ENCODE measurements around the gene GPALPP1.

The GPALPP1 gene

GRCh38 chr13:45003417-45003816 lies 14.1 kb downstream of the GPALPP1 start:
- DNase-seq (ENCODE audit: low spot score): no peak
- H3K27ac ChIP-seq: no peak overlapping the region
- no peak for TF ChIP-seq CTCF (conservative IDR thresholded peaks at IDR 0.05; ENCODE audit: low read depth)
- ChIA-PET POLR2A (ENCODE audit: low non-redundant PET) (no interaction called here), CTCF (no interaction called here)

GRCh38 chr13:45004096-45004495 lies 14.8 kb downstream of the GPALPP1 start:
- DNase-seq (ENCODE audit: low spot score): no peak
- ChIA-PET CTCF (interaction anchor here (0.7 to 1.3 kb wide), 2 partner anchors 18 to 410 kb away, joined by 3 to 5 read pairs; no protein-coding TSS in a partner anchor), POLR2A (ENCODE audit: low non-redundant PET) (no interaction called here)
- no peak for TF ChIP-seq CTCF (conservative IDR thresholded peaks at IDR 0.05; ENCODE audit: low read depth)
- no peak overlapping the region for H3K27ac ChIP-seq

GRCh38 chr13:45007225-45007624 lies 17.9 kb downstream of the GPALPP1 start:
- ChIA-PET CTCF (interaction anchor here (0.6 kb wide), 3 partner anchors 18 to 500 kb away, joined by 3 to 4 read pairs (median 3); no protein-coding TSS in a partner anchor), POLR2A (ENCODE audit: low non-redundant PET) (no interaction called here)
- no peak for DNase-seq (ENCODE audit: low spot score)
- no peak for TF ChIP-seq CTCF (conservative IDR thresholded peaks at IDR 0.05; ENCODE audit: low read depth)
- H3K27ac ChIP-seq: no peak overlapping the region

- ChIA-PET CTCF (no interaction called here), POLR2A (ENCODE audit: low non-redundant PET) (no interaction called here)
- TF ChIP-seq CTCF (conservative IDR thresholded peaks at IDR 0.05; ENCODE audit: low read depth): no peak
Measured at GRCh38 chr13:45007823-45008222, 18.5 kb downstream of the GPALPP1 start.

GRCh38 chr13:45011198-45011597 lies 21.9 kb downstream of the GPALPP1 start:
- ChIA-PET CTCF (interaction anchor here (0.7 kb wide), 1 partner anchor 12 kb away, joined by 3 read pairs; no protein-coding TSS in a partner anchor), POLR2A (ENCODE audit: low non-redundant PET) (no interaction called here)
- TF ChIP-seq CTCF (conservative IDR thresholded peaks at IDR 0.05; ENCODE audit: low read depth): no peak
- H3K27ac ChIP-seq: no peak overlapping the region
- no peak for DNase-seq (ENCODE audit: low spot score)

More at GRCh38 chr13:45007823-45008222, 18.5 kb downstream of the GPALPP1 start:
- DNase-seq (ENCODE audit: low spot score): no peak
- H3K27ac ChIP-seq: no peak overlapping the region

GRCh38 chr13:45015300-45015699 lies 26.0 kb downstream of the GPALPP1 start:
- POLR2A ChIA-PET (ENCODE audit: low non-redundant PET): no interaction called here
- CTCF ChIA-PET: no interaction called here
- DNase-seq (ENCODE audit: low spot score): no peak
- no peak for TF ChIP-seq CTCF (conservative IDR thresholded peaks at IDR 0.05; ENCODE audit: low read depth)
- H3K27ac ChIP-seq: no peak overlapping the region

All from RWPE1 (cell line).